Activated B cell treated with CpG ODN at 0.5 μM for 24 hours (primary cell): ENCODE measurements around the gene RAD1. TPM values are rescaled to one million over a fixed set of nuclear protein-coding genes. Genes with fewer than 3 reads are reported as not detected.

Experiments used
- ATAC-seq: fragments of 200-7000 bp; cut with Tn5 transposase; one replicate; pipeline ENCODE4 v1.10.0; 2021; ENCODE audit warnings: low read depth, mild to moderate bottlenecking, moderate library complexity
- CTCF ChIA-PET: fragments of 350-600 bp; sonication (Branson Sonifier 250); formaldehyde crosslinking; loops from one replicate; lab custom pipeline; 2021; ENCODE audit warnings: antibody characterized with exemption; lab: Charles Lee
- POLR2A ChIA-PET: fragments of 350-600 bp; sonication (Branson Sonifier 250); formaldehyde crosslinking; loops from one replicate; lab custom pipeline; 2021; ENCODE audit warnings: antibody characterized with exemption; lab: Charles Lee
- DNase-seq: peaks from one replicate; pipeline ENCODE4 v3.0.0; 2022
- H3K27ac Mint-ChIP-seq: one replicate; pipeline ENCODE4 v1.8.0; 2020; ENCODE audit warnings: mixed read lengths
- H3K27me3 Mint-ChIP-seq: one replicate; pipeline ENCODE4 v1.8.0; 2021; ENCODE audit warnings: mixed read lengths
- H3K36me3 Mint-ChIP-seq: one replicate; pipeline ENCODE4 v1.8.0; 2021; ENCODE audit warnings: low read depth, mixed read lengths
- H3K4me1 Mint-ChIP-seq: one replicate; pipeline ENCODE4 v1.8.0; 2021; ENCODE audit warnings: mixed read lengths
- H3K4me3 Mint-ChIP-seq: one replicate; pipeline ENCODE4 v1.8.0; 2020; ENCODE audit warnings: mild to moderate bottlenecking, mixed read lengths
- H3K9me3 Mint-ChIP-seq: one replicate; pipeline ENCODE4 v1.8.0; 2020; ENCODE audit warnings: mixed read lengths
- CTCF ChIP-seq: fragments of 200-600 bp; IDR thresholded peaks from one replicate; pipeline ENCODE4 v1.8.0; 2022; ENCODE audit warnings: antibody characterized with exemption, mild to moderate bottlenecking
- intact Hi-C: fragments of 100-400 bp; cut with micrococcal nuclease; formaldehyde crosslinking; loops from one replicate; pipeline ENCODE4 v1.15.1; 2024
- total RNA-seq: library from RNA; stranded (reverse); gene quantifications from 2 replicates; pipeline ENCODE4 v1.2.3, GENCODE V29; 2022

RAD1 gene
- total RNA-seq, 1 donor from 2014 or later = 24.4 TPM

- no peak overlapping the region for H3K4me3 Mint-ChIP-seq
- ChIA-PET CTCF (no interaction called here), POLR2A (no interaction called here)
- DNase-seq = no peak
- H3K36me3 Mint-ChIP-seq = no peaks in the 10 kb centered on the region
- H3K4me1 Mint-ChIP-seq = no peaks in the 10 kb centered on the region
- no peaks in the 10 kb centered on the region for H3K27me3 Mint-ChIP-seq
- intact Hi-C loops = no loop called here
- no peaks in the 10 kb centered on the region for H3K9me3 Mint-ChIP-seq
- no peak for TF ChIP-seq CTCF
- ATAC-seq = no peak
- no peak overlapping the region for H3K27ac Mint-ChIP-seq
These were observed 50.2 kb downstream of the RAD1 start for GRCh38 chr5:34865091-34865490.

- ATAC-seq (no peak), DNase-seq (no peak)
- no peaks in the 10 kb centered on the region for H3K4me1 Mint-ChIP-seq
- H3K36me3 Mint-ChIP-seq = no peaks in the 10 kb centered on the region
- ChIA-PET POLR2A (no interaction called here), CTCF (no interaction called here)
- intact Hi-C loops = no loop called here
- H3K27me3 Mint-ChIP-seq = no peaks in the 10 kb centered on the region
- H3K4me3 Mint-ChIP-seq = no peak overlapping the region
- no peak for TF ChIP-seq CTCF
- no peak overlapping the region for H3K27ac Mint-ChIP-seq
- H3K9me3 Mint-ChIP-seq = no peaks in the 10 kb centered on the region
These were observed 51.4 kb downstream of the RAD1 start for GRCh38 chr5:34863946-34864345.

- no peak for TF ChIP-seq CTCF
- no peak for ATAC-seq
- no peak overlapping the region for H3K4me3 Mint-ChIP-seq
- H3K27me3 Mint-ChIP-seq = no peaks in the 10 kb centered on the region
- CTCF ChIA-PET = no interaction called here
- POLR2A ChIA-PET = no interaction called here
- intact Hi-C loops = no loop called here
- peaks cover 5% of the 10 kb centered on the region for H3K4me1 Mint-ChIP-seq
- no peaks in the 10 kb centered on the region for H3K9me3 Mint-ChIP-seq
- DNase-seq = no peak
- no peaks in the 10 kb centered on the region for H3K36me3 Mint-ChIP-seq
- H3K27ac Mint-ChIP-seq = no peak overlapping the region
These were observed 56.1 kb downstream of the RAD1 start for GRCh38 chr5:34859253-34859652.

- no peak for ATAC-seq
- Mint-ChIP-seq H3K36me3 (no peaks in the 10 kb centered on the region), H3K9me3 (no peaks in the 10 kb centered on the region), H3K4me1 (peaks cover 6% of the 10 kb centered on the region), H3K27me3 (no peaks in the 10 kb centered on the region), H3K27ac (no peak overlapping the region), H3K4me3 (no peak overlapping the region)
- POLR2A ChIA-PET = no interaction called here
- DNase-seq = no peak
- TF ChIP-seq CTCF = no peak
- CTCF ChIA-PET = no interaction called here
- intact Hi-C loops = no loop called here
These were observed 56.5 kb downstream of the RAD1 start for GRCh38 chr5:34858790-34859189.

GRCh38 chr5:34857894-34858293, 57.4 kb downstream of the RAD1 start:
- no peak for TF ChIP-seq CTCF
- Mint-ChIP-seq H3K36me3 (no peaks in the 10 kb centered on the region), H3K27me3 (no peaks in the 10 kb centered on the region), H3K4me1 (peaks cover 6% of the 10 kb centered on the region), H3K4me3 (no peak overlapping the region), H3K9me3 (no peaks in the 10 kb centered on the region), H3K27ac (no peak overlapping the region)
- ATAC-seq = no peak
- intact Hi-C loops = no loop called here
- no peak for DNase-seq
- CTCF ChIA-PET = no interaction called here
- POLR2A ChIA-PET = no interaction called here
